Medulla oblongata (tissue), 1 donor: Measurements from ENCODE around the gene ZNF697.
"Not testable (repeated sequence)": the region's sequence is repeated elsewhere in the genome, so short reads cannot be mapped to it uniquely, and the experiment has no call there.

Experiments used
- DNase-seq: peaks from one replicate; pipeline ENCODE4 v3.0.0-alpha.2; 2015; ENCODE audit errors: extremely low spot score

ZNF697 gene

GRCh38 chr1:119647734-119648619 is at the start of gene ZNF697:
ZNF697 (minus strand) TSS chr1:119648266; CDS start chr1:119626100, 22,166 bp downstream.
- peak; percentile 98 for DNase-seq

GRCh38 chr1:119697598-119697997 is 49.5 kb upstream of the ZNF697 start:
- DNase-seq: no peak

GRCh38 chr1:119696863-119697262 is 48.8 kb upstream of the ZNF697 start:
- not testable (repeated sequence) for DNase-seq

DNA sequence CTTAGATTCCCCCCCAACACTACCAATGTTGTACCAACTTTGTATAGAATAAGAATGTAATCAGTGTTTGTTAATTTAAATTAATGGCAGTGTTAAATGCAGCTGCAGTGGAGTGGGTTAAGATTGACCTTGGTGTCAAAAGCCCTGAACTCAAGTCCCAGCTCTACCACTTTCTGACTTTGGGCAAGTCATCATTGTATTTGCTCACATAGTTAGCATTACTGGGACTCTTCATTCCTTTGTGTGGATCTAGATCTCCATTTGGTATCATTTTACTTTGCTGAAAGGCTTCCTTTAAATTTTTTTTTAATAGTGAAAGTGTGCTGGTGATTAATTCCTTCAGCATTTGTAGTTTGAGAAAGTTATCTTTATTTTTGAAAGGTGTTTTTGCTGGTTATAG is 41.4 kb upstream of the ZNF697 start:
- DNase-seq: no peak

DNA sequence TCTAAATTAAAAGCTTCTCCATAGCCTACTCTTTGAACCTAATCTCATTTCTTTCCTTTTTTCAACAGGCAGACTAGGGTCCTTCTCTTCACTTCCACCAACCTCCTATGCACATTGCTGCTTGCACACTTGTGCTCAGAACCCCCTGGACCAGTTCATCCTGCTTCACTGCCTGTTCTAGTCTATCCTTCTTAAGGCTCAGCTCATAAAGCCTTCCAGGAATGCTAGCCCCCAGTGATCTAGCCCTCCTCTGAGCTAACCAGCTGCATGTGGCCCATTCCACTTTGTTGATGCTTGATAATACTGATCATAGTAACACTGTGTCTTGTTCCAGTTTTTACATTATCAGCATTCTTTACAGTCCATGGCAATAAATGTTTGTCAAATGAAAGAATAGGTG is 40.7 kb upstream of the ZNF697 start:
- no peak for DNase-seq

DNA sequence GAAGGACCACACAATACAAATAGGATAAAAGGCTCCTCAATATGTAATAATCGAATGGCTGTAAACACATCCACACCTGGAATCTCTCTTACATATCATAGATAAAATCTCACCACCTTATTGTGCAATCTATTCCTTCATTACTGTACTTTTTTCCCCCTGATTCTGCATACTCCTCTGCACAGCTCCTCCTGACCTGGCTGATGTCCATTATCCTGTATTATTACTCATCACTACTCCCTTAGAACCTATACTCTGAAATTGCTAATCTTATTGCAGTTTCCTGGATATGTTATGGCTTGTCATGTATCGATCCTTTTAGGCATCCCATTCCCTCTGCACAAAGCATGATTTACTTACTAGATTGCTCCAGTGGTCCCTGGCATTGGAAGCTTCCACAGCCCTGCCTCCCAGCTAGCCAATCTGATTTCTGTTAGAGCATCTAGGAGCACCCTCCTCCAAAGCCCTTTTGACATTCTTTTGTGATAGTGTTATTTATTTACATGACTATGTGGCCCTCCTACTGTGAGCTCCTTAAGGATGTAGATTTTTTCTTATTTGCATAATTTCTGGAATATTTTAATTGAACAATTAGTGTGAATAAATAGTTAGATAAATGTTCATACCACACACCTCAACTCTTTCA is 39.5 kb upstream of the ZNF697 start:
- DNase-seq: no peak

- DNase-seq: no peak
Observed at GRCh38 chr1:119686661-119687060, 38.6 kb upstream of the ZNF697 start.

DNA sequence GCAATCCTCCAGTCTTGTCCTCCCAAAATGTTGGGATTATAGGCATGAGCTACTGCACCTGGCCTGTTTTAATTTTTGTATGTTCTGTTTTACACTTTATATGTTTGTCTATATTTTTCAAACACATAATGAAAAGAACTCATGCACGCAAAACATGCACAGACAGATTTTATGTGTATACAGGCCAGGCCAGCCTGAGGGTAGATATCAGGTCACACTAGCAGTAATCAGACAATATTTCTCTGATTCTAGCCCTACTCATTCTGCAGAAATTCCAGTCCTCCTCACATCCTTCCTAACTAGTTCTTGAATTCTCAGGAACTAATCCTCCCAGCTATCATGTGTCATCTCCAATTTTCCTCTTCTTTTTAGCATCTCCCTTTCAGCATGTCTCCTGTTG is 35.8 kb upstream of the ZNF697 start:
- DNase-seq: no peak

DNA sequence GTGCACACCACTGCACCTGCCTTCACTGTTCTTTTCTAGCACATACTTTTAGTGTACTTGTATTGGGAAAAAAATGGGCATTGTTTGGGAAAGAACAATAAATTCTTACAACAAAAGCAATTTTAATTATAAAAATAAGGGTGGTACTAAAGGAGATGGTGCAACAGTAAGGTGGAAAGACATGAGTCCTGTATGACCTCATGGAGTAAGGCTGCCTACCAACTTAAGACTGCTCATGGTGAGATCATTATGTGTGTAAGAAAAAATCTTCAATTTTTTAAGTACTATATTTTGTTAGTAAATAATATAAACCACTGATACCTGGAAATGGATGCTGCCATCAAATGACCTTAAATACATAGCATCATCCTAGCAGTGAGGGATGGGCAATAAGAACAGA is 34.1 kb upstream of the ZNF697 start:
- DNase-seq: no peak

- DNase-seq: no peak
Observed at GRCh38 chr1:119681560-119681959, 33.5 kb upstream of the ZNF697 start.

DNA sequence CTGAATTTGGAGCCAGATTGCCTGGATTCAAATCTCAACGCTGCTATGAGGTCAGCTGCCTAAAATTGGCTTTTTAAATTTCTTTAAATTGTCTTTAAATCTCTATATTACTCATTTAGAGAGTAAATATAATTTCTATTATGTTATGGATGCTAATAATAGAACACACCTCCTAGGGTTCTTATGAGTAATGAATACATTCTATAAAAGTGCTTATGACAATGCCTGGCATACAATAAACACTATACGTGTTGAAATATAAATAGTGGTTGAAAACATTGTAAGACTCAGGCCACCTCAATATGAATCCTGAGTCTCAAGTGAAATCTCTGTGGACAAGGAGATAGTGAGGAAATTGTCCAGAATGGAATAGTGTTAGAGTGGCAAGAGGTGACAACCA is 32.7 kb upstream of the ZNF697 start:
- DNase-seq: no peak

DNA sequence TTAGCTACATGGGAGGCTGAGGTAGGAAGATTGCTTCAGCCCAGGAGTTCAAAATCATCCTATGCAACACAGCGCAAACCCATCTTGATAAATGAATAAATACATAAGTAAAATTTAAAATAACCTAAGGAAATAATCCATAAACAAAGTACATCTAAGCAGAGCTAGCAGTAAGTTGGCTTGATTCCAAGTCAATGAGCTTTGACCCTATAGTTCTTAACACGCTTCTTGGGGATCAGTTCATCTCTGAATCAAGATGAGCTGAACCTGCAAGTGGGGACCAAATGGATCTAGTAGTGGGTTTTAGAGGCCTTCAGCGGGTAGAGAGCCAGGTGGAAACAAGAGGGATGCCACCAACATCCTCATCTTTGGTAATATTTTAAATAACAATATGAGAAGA is 32.1 kb upstream of the ZNF697 start:
- no peak for DNase-seq

- DNase-seq: no peak
Observed at GRCh38 chr1:119679223-119679622, 31.2 kb upstream of the ZNF697 start.

DNA sequence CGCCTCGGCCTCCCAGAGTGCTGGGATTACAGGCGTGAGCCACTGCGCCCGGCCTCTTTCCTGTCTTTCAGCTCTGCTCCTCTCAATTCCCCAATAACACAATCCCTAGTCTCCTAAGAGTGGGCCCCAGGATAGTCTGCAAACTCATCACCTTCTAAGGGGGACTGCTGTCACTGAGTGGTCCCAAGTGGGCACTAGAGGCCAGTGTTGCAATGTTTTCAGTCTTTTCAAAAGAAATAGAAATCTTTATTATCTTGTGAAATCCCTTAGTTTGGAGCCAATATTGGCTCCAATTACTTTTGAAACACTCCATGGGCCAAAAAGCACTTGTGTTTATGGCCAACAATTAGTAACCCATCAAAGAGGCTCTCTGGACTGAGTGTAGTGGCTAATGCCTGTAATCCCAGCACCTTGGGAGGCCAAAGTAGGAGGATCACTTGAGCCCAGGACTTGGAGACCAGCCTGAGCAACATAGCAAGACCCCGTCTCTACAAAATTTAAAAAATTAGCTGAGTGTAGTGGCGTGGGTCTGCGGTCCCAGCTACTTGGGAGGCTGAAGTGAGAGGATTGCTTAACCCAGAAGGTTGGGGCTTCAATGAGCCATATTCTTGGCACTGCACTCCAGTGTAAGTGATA is 28.6 kb upstream of the ZNF697 start:
- DNase-seq: no peak

DNA sequence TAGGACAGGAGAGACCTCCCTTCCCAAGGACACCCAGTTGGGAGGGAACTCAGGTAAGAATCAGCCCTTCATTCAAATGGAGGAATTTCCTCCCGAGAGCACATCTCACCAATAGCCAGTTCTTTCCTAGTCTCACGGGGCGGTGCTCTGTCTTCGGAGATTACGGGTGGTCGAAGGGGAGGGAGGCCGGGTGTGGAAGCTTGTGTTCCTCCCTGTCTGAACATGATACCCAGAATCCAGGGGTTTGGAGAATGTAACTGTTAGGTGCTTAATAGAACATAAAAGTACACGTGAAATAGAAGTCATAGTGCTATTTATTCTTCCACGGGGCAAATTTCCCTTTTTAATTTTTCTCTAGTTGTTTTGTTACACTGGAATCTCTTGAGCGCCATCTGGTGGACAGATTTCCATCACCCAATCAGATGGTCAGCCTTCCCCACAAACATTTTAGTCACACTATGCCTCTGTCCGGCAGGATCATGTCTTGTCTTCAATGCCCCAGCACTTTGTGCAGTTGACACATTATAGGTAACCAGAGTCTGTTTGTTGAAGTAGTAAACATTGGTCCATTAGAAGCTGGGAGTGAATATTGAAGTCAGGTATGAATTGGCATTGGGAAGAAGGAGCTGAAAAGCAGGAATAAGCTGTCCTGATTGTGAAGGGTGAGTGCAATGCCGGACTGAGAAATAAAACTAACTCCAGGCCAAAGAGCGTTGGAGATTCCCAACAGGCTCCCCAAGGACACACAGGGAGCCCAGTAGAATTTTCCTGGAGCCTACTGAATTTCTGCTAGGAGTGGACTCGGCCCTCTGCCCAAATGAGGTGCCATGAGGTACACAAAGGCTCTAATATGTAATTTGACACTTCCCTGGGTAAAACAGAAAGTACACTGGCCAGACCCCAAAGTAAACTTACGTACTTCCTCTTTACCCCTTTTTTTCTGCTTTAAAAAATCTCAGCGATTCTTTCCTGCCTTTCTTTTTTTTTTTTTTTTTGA is 27.6 kb upstream of the ZNF697 start:
- DNase-seq: peak; percentile 97

GRCh38 chr1:119674835-119675289 is 26.8 kb upstream of the ZNF697 start:
- DNase-seq: peak; percentile 77

GRCh38 chr1:119674111-119674526 is 26.1 kb upstream of the ZNF697 start:
- DNase-seq: no peak

DNA sequence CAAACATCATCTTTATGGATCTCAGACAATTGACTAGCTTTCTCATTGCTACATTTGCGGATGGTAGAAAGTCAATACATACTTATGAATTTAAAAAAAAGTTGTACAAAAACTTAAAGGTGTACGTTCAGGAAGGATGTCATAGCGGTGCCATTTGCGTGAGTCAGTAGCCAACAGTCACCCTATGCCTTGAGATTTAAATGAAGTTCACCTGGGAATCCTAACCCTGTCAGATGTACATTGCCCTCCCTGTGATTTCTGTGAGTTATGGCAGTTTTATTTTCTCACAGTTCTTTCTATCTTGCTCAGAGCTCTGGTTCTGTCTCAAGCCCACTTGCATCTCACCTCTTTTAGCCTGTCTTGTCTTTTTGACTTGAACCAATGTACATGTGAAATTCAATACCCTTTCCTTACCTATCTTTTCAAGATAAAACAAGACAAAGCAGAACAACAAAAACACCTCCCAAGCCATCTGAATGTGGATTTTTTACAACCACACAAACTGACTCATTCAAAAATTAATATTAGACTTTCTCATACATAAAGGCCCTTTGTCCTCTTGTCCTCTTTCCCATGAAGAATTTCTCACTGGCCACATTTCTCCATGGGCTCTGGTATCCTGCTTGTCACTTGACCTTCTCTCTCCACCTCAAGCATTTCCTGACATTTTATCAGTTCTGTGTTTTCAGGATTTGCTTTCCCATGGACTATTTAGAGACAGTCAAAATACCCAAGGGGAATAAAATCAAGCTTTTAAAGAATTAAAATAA is 25.3 kb upstream of the ZNF697 start:
- DNase-seq: no peak

DNA sequence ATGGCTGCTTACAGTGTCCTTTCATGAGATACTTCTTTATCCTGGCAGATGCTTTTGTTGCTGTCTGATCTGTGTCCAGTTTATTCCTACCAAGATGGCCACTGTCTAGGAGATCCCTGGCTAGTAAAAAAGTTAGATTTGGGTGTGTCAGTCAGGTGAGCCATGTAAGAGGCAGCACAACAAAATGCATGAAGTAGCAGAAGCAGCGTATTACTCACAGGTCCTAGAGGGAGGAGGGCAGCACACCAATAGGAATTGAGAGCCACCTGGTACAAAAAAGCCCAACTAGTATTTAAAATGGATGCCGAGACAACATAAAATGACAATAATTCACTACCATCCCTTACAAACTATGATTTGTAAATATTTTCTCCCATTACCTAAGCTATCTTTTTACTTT is 22.8 kb upstream of the ZNF697 start:
- no peak for DNase-seq

- no peak for DNase-seq
Observed at GRCh38 chr1:119667173-119667572, 19.1 kb upstream of the ZNF697 start.

DNA sequence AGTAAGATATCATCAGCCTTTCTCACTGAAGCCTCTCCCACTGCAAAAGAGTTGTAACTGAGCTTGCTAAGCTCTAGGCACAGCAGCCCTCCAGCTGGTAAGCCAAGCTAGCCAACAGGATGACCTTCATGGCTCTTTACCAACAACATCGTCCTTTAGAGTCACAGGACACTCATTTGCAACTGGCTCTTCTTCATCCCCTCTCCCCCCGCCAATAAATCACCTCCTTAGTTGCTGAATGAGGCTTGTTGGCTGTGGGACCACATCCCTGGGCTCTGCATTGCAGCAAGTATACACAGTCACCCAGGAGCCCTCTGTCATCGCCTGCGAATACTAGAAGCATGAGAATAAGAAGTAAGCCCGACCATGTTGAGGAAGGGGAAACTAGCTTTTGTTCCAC is 16.0 kb upstream of the ZNF697 start:
- DNase-seq: no peak
